ENCODE results near the gene IL5RA. TPM values are rescaled to one million over a fixed set of nuclear protein-coding genes. Genes with fewer than 3 reads are reported as not detected.

IL5RA gene
- total and polyA plus RNA-seq, 2 experiments from 2014 or later = not detected

- DNase-seq = no peak
- H3K9ac ChIP-seq = no peak overlapping the region
- H3K4me2 ChIP-seq (ENCODE audit: unreplicated experiment) = no peak overlapping the region
- H4K20me1 ChIP-seq (ENCODE audit: insufficient read depth) = no peaks in the 10 kb centered on the region
- no peaks in the 10 kb centered on the region for H3K4me1 ChIP-seq (ENCODE audit: insufficient read depth)
- no peak overlapping the region for H2AFZ ChIP-seq
- 36 to 37% methylated on average over 7 of the region's 7 CpGs for WGBS, 2 experiments (ENCODE audit: low coverage in 1 of 2, low lambda C conversion rate in 2 of 2, missing lambda C conversion rate in 2 of 2)
- in situ Hi-C loops (cut with MboI) = no loop called here
- H3K9me2 ChIP-seq (ENCODE audit: insufficient read depth) = no peaks in the 10 kb centered on the region
- TF ChIP-seq EZH2phosphoT487 (IDR thresholded peaks at IDR 0.05; ENCODE audit: insufficient read depth, low read depth) = no peak
- no peak for TF ChIP-seq EZH2 (IDR thresholded peaks at IDR 0.05; ENCODE audit: insufficient read depth, poor library complexity, severe bottlenecking)
- no peak overlapping the region for H3K27ac ChIP-seq
- H3K79me2 ChIP-seq (ENCODE audit: insufficient read depth) = no peaks in the 10 kb centered on the region
- no peaks in the 10 kb centered on the region for H3K9me3 ChIP-seq (ENCODE audit: low read depth)
- H3F3A ChIP-seq (ENCODE audit: insufficient read depth) = no peaks in the 10 kb centered on the region
- no peaks in the 10 kb centered on the region for H3K36me3 ChIP-seq (ENCODE audit: low read depth)
- H3K27me3 ChIP-seq (replicated peaks; ENCODE audit: insufficient read depth) = no peaks in the 10 kb centered on the region
- H3K4me3 ChIP-seq = no peak overlapping the region
These were observed 90.0 kb downstream of the IL5RA start for GRCh38 chr3:3020209-3020608.

Small RNA genes lying within 50 kb of the gene (small RNA-seq; reads per million reads assigned to genes)
- gene RF00416 (ENCODE audit: low read depth, low replicate concordance) = not detected

Other genes starting within 250 kb of the IL5RA start
- gene TRNT1, start 16.6 kb upstream of the IL5RA start, total RNA-seq (2014; rRNA removed; shearing (Covaris generic)) = 14.2 and 16.6 TPM in 2 replicates
- gene TRNT1, start 16.6 kb upstream of the IL5RA start, polyA plus RNA-seq (2016; fragmentation: Nextera tagmentation; extraction: Ambion mirVana) = 31.1 and 31.4 TPM in 2 replicates
- gene CRBN, start 69.3 kb upstream of the IL5RA start, total RNA-seq (2014; rRNA removed; shearing (Covaris generic)) = 48.8 and 69.6 TPM in 2 replicates
- 41.1 and 45.7 TPM in 2 replicates for gene CRBN, start 69.3 kb upstream of the IL5RA start, polyA plus RNA-seq (2016; fragmentation: Nextera tagmentation; extraction: Ambion mirVana)

Data from GM23248 (cell line).